ENCODE measurements around the gene SUMO4.

SUMO4 gene

DNA sequence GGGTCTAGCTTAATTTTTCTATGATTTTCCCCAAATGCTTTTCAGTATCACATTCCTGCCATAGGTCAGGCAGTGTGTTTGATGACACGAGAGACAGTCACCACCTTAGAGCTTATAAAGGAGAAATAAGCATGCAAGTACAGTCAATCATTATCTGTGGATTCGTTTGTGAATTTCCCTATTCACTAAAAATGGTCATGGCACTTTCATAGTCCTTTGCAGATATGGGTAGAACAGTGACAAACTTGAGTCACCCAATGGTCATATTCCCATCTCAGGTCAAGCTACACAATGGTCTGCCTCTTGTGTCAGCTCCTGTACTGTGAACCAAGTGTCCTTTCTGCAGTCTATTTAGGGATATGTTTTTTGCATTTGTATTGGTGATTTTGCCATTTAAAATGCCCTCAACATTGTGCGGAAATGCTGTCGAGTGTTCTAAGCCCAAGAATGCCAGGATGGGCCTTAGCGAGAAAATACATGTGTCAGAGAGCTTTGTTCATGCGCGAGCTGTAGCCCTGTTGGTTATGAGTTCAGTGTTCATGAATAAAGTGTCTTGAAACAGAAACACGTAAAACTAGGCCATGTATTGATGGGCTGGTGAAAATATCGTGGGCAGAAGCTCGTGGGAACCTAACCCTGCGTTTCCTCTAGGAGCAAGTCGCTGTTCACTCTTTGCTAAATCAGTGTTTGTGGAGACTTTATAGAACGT, 19.8 kb downstream of the SUMO4 start:
- FAIRE-seq (no peak), DNase-seq (ENCODE audit: insufficient read length) (no peak)
- no peak for TF ChIP-seq POLR2A (IDR thresholded peaks at IDR 0.05; ENCODE audit: low read depth, low read length)
- no peak for TF ChIP-seq POLR2AphosphoS5 (IDR thresholded peaks at IDR 0.05; ENCODE audit: low read depth, low read length)
- TF ChIP-seq TAF1 (IDR thresholded peaks at IDR 0.05; ENCODE audit: borderline replicate concordance, low read depth, low read length) = no peak

DNA sequence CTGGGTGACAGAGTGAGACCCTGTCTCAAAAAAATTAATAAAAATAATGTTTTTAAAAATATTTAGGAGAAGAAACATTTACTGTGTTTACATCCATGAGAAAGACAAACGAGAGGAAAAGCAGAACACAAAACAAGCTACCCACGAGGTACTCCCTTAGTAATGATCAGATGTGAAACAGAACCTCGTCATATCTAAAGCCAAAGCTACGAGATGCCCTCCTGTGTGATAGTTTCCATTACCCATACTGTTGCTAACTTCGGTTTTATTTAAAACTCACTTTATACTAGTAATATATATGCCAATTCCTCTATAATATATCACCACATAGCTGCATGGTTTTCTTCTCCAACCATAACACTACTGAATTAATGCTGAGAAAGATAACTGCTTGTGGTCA, 21.1 kb downstream of the SUMO4 start:
- no peak for FAIRE-seq
- DNase-seq (ENCODE audit: insufficient read length) = no peak
- TF ChIP-seq POLR2AphosphoS5 (IDR thresholded peaks at IDR 0.05; ENCODE audit: low read depth, low read length) (no peak), POLR2A (IDR thresholded peaks at IDR 0.05; ENCODE audit: low read depth, low read length) (no peak), TAF1 (IDR thresholded peaks at IDR 0.05; ENCODE audit: borderline replicate concordance, low read depth, low read length) (no peak)

DNA sequence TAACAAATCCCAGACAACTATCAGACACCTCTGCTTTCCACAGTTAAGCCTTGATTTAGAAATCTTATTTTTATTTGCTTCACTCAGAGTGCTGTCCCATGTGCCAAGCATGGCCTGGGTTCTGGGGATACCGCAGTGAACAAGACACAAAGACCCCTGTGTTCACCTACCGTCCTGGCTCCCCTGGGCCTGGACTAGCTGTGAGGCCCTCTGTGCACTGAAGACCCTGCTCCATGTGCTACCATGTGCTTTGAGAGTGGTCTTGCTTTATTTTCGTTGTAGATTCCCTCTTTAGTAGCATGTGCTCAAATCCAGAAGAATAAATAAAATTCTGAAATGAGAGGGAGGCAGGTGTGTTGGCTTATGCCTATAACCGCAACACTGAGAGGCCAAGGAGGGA, 22.5 kb downstream of the SUMO4 start:
- DNase-seq (ENCODE audit: insufficient read length) (no peak), FAIRE-seq (no peak)
- TF ChIP-seq TAF1 (IDR thresholded peaks at IDR 0.05; ENCODE audit: borderline replicate concordance, low read depth, low read length) (no peak), POLR2A (IDR thresholded peaks at IDR 0.05; ENCODE audit: low read depth, low read length) (no peak), POLR2AphosphoS5 (IDR thresholded peaks at IDR 0.05; ENCODE audit: low read depth, low read length) (no peak)

DNA sequence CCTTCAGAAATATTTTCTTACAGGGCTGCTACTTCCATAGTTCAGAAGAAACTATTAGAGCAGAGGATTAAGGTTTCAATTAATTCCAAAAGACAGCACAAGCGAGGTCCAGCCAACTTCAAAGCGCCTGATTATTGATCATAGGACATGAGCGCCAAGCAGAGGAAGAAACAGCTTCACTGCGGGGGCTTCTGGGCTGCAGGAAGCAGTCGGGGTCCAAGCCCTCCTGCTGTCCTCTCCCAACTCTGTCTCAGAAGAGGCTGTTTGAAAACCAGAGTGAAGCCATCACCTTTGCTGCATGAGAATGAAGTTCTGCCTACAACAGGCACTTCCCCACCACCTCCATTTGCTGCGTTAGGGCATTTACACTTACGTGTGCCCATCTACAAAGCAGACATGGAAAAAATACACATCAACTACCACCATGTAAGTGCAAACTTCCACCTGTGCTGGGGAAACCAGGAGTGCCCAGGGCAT, 23.9 kb downstream of the SUMO4 start:
- DNase-seq (ENCODE audit: insufficient read length) (no peak), FAIRE-seq (no peak)
- TF ChIP-seq POLR2A (IDR thresholded peaks at IDR 0.05; ENCODE audit: low read depth, low read length) = no peak
- no peak for TF ChIP-seq POLR2AphosphoS5 (IDR thresholded peaks at IDR 0.05; ENCODE audit: low read depth, low read length)
- no peak for TF ChIP-seq TAF1 (IDR thresholded peaks at IDR 0.05; ENCODE audit: borderline replicate concordance, low read depth, low read length)

DNA sequence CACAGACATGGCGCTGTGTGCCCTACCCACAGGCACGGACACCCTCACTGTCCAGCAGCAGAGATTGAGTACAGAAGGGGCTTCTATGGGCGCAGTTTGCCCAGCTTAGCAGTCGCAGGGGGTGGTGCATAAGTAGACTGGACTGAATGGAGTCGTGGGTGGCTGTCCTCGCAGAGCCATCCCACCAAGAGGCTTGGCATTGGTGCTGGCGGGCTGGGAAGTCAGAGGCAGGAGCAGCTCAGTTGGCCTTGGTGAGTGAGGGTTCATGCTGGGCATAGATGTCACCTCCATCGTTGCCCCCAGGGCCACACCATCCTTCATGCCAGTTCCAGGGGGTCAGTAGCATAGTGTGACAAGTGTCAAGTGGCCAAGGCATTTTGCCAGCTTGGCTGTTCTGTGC, 25.2 kb downstream of the SUMO4 start:
- FAIRE-seq (no peak), DNase-seq (ENCODE audit: insufficient read length) (no peak)
- TF ChIP-seq POLR2AphosphoS5 (IDR thresholded peaks at IDR 0.05; ENCODE audit: low read depth, low read length) = no peak
- no peak for TF ChIP-seq TAF1 (IDR thresholded peaks at IDR 0.05; ENCODE audit: borderline replicate concordance, low read depth, low read length)
- TF ChIP-seq POLR2A (IDR thresholded peaks at IDR 0.05; ENCODE audit: low read depth, low read length) = no peak

DNA sequence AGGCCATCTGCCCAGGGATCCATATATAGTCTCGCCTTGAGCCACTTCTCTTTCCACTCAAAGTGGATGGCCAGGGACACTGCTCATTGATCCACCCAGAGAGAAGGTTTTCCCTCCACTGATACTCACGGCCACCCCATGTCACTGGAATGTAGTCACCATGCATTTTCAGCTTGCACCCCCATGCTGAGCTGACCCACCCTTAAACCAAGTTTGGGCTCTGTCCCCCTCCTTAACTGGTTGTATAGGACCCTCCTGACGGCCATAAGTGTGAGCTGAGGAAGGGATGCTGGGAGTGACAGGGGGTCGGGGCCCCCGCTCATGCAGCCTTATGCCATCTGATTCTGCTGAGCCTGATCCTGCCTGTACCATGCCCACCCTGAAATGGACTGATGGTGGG, 25.7 kb downstream of the SUMO4 start:
- no peak for FAIRE-seq
- DNase-seq (ENCODE audit: insufficient read length) = no peak
- TF ChIP-seq POLR2A (IDR thresholded peaks at IDR 0.05; ENCODE audit: low read depth, low read length) = no peak
- no peak for TF ChIP-seq TAF1 (IDR thresholded peaks at IDR 0.05; ENCODE audit: borderline replicate concordance, low read depth, low read length)
- no peak for TF ChIP-seq POLR2AphosphoS5 (IDR thresholded peaks at IDR 0.05; ENCODE audit: low read depth, low read length)

DNA sequence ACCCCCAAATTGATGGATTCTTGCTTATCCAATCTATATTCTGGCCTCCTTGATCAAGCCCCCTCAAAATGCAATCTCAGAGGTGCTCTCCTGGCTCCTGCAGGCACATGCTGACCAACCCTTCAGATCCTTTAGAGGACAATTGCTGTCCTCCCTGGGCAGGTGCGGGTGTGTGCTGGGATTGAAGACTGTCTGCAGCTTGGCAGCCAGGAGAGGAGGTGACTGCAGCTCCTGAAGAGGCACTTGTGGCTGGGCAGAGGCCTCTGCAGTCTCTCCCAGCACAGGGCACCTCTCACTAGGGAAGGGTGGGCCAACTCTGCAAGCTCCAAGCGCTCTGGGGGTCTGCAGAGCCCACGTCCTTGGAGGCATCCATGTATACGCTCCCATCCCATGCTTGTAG, 28.5 kb downstream of the SUMO4 start:
- no peak for FAIRE-seq
- no peak for DNase-seq (ENCODE audit: insufficient read length)
- TF ChIP-seq TAF1 (IDR thresholded peaks at IDR 0.05; ENCODE audit: borderline replicate concordance, low read depth, low read length) = no peak
- no peak for TF ChIP-seq POLR2A (IDR thresholded peaks at IDR 0.05; ENCODE audit: low read depth, low read length)
- TF ChIP-seq POLR2AphosphoS5 (IDR thresholded peaks at IDR 0.05; ENCODE audit: low read depth, low read length) = no peak

DNA sequence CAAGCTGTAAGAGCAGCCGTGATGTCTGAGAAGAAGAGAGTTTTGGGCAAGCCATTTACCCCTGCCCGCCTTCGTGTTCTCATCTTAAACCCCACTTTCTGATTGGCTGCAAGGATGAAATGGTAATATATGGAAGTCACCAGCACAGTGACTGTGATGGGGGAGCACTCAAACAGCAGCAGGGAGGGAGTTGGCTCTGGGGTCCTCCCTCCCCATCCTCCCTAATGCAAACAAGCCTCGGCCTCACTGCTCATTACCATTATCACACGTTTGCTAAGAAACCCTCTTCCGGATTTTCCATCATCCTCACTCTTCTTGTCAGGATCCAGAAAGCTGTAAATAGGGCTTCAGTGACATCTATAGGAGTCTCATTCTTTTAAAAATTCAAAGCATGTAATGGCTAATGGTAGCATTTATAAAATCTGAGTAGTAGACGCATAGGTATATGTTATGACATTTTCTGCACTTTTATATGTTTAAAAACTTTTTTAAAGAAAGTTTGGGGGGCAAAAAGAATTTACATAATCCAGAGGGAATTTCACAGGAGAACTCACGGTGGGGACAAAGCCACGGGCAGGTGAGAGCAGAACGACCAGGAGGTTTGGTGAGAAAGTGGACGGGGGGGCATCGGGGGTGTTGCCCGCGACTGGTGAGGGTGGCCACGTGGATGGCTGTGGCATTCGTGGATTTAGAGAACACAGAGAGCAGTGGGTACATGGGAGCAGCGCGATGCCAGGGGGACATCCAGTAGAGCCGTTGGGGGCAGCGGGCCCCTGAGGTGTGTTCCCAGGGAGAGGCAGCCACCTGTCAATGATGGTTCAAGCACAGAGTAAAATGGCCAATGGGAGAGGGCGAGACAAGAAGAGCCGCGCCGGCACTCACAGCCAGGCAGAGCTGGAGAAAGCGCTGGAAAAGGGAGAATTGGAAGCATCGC, 29.6 kb downstream of the SUMO4 start:
- DNase-seq (ENCODE audit: insufficient read length) (no peak), FAIRE-seq (no peak)
- TF ChIP-seq POLR2A (IDR thresholded peaks at IDR 0.05; ENCODE audit: low read depth, low read length) = no peak
- no peak for TF ChIP-seq POLR2AphosphoS5 (IDR thresholded peaks at IDR 0.05; ENCODE audit: low read depth, low read length)
- TF ChIP-seq TAF1 (IDR thresholded peaks at IDR 0.05; ENCODE audit: borderline replicate concordance, low read depth, low read length) = no peak

DNA sequence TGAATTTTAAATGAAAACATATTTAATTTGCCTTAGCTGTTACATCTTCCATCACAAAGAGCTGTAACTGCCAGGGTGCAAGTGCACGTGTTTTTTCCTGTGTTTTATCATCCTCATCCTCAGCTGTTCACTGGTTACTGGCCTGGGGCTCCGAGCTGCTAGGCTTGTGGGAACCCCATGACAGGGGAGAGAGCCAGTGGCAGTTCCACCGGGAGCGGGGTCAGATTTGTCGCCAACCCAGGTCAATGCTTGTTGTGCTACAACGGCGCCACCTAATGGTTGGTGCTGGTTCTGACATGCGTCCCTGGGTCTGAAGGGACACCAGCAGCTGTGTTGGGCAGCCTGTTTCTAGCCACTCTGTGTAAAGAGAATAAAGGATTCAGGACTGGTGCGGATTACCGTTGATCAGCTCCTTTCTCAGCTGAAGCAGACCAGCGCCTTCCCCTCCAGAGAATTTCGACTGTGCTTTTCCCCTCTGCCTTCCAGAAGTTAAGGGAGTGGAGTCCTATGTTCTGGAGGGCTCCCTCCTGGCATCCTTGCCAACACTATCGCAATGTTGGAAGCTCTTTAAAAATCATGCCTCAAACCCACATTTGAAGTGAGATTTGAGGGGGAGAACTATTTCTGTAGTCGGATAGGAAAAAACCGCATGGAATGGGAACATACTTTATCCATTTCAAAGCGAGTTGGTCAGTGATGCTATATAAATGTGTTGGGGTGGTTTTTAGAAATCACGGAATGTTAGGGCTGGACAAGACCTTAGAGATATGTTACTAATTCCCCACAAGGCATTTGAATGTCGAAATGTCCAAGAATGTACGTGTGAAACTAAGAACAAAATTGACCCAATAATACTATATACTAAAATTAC, 32.1 kb downstream of the SUMO4 start:
- FAIRE-seq (peak; percentile 99), DNase-seq (ENCODE audit: insufficient read length) (peak; percentile 69)
- TF ChIP-seq TAF1 (IDR thresholded peaks at IDR 0.05; ENCODE audit: borderline replicate concordance, low read depth, low read length) (no peak), POLR2A (IDR thresholded peaks at IDR 0.05; ENCODE audit: low read depth, low read length) (no peak), POLR2AphosphoS5 (IDR thresholded peaks at IDR 0.05; ENCODE audit: low read depth, low read length) (no peak)

DNA sequence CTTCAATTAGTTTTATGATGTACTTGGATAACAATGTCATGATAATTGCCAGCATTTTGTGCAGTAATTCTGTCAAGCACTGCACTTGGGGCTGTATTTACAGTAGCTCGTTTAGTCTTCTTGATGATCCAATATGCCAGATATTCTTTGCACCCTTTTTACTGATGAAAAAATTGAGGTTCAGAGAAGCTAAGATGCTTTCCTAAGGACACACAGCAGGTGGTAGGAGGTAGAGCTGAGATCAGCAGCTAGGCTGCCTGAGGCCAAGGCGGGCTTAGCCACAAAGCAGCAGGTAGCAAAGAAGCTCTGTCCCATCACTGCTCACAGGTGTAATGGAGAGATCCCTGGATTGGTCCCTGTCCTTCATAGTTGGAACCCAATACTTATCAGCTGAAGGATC, 33.3 kb downstream of the SUMO4 start:
- no peak for FAIRE-seq
- TF ChIP-seq POLR2AphosphoS5 (IDR thresholded peaks at IDR 0.05; ENCODE audit: low read depth, low read length) = no peak
- no peak for TF ChIP-seq TAF1 (IDR thresholded peaks at IDR 0.05; ENCODE audit: borderline replicate concordance, low read depth, low read length)
- no peak for TF ChIP-seq POLR2A (IDR thresholded peaks at IDR 0.05; ENCODE audit: low read depth, low read length)
- DNase-seq (ENCODE audit: insufficient read length) = no peak

DNA sequence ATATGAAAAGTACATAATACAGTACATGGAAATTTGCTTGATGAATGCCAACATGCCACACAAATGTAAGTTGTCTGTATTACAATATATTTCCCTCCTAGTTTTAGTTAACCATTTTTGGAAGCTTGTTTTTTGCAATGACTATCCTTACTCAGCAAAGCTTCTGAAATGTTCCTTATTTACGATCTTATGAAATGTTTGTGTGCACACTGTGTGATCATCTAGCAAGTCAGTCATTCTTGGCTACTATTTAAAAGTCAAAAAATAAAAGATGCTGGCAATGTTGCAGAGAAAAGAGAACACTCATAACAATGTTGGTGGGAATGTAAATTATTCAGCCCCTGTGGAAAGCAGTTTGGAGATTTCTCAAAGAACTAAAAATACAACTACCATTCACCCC, 33.8 kb downstream of the SUMO4 start:
- no peak for TF ChIP-seq TAF1 (IDR thresholded peaks at IDR 0.05; ENCODE audit: borderline replicate concordance, low read depth, low read length)
- TF ChIP-seq POLR2A (IDR thresholded peaks at IDR 0.05; ENCODE audit: low read depth, low read length) = no peak
- DNase-seq (ENCODE audit: insufficient read length) (no peak), FAIRE-seq (no peak)

All from GM12892 (cell line).